WERI-Rb-1 (cell line): Measurements from ENCODE around the gene JAG1.

Experiments
- DNase-seq: peaks from one replicate; pipeline ENCODE4 v3.0.0-alpha.2; 2020
- H3K27ac ChIP-seq: fragments of 250-450 bp; sonication (Bioruptor Pico); 2 replicates; pipeline ENCODE4 v1.5.1; 2020; ENCODE audit warnings: mild to moderate bottlenecking, moderate library complexity
- H3K27me3 ChIP-seq: fragments of 250-450 bp; sonication (Bioruptor Pico); 2 replicates; pipeline ENCODE4 v1.5.1; 2021; ENCODE audit warnings: mild to moderate bottlenecking, low read depth, moderate library complexity; ENCODE audit not compliant: insufficient read depth, severe bottlenecking
- H3K36me3 ChIP-seq: fragments of 250-450 bp; sonication (Bioruptor Pico); 2 replicates; pipeline ENCODE4 v1.5.1; 2020; ENCODE audit warnings: mild to moderate bottlenecking, moderate library complexity
- H3K4me3 ChIP-seq: 2 replicates; pipeline ENCODE4 v1.5.1; 2011; ENCODE audit warnings: low read depth, mild to moderate bottlenecking, control low read depth, low read length
- H3K9me3 ChIP-seq: fragments of 250-450 bp; sonication (Bioruptor Pico); 2 replicates; pipeline ENCODE4 v1.5.1; 2021; ENCODE audit warnings: mild to moderate bottlenecking, moderate library complexity; ENCODE audit not compliant: severe bottlenecking
- TF ChIP-seq, protein P1 (sequence below): IDR thresholded peaks from 2 replicates; pipeline ENCODE4 v1.5.1; 2011; ENCODE audit warnings: low read depth, mild to moderate bottlenecking, control low read depth, inconsistent platforms, low read length

Gene JAG1

DNA sequence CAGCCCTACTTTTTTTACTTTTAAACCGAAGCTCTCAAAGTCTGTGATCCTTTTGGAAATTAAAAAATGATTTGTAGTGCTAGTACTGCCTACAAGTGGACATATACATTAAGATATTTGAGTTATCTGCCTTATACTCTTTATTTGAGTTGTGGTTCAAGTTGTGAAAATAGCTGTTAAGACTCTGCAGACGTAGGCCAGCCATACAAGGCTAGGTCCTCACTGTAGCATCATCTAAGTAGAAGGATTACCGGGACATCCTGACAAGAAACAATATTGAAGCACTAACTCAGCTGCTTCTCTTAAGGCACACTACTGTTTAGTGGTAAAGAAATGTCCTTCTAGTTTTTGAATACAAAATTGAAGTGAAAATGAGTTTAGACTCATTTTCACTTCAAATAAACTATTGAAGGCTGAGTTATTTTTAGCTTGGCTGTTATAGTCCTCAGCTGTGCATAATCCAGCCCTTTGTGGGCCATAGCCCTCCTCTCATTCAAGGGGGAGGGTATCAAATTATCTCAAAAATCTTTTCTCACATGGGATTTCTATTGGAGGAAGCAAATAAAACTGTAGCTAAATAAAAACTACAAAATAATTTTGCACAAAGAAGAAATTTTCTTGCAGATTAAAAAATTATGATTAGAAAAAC, 68.1 kb downstream of the JAG1 start:
- TF ChIP-seq, protein P1, sequence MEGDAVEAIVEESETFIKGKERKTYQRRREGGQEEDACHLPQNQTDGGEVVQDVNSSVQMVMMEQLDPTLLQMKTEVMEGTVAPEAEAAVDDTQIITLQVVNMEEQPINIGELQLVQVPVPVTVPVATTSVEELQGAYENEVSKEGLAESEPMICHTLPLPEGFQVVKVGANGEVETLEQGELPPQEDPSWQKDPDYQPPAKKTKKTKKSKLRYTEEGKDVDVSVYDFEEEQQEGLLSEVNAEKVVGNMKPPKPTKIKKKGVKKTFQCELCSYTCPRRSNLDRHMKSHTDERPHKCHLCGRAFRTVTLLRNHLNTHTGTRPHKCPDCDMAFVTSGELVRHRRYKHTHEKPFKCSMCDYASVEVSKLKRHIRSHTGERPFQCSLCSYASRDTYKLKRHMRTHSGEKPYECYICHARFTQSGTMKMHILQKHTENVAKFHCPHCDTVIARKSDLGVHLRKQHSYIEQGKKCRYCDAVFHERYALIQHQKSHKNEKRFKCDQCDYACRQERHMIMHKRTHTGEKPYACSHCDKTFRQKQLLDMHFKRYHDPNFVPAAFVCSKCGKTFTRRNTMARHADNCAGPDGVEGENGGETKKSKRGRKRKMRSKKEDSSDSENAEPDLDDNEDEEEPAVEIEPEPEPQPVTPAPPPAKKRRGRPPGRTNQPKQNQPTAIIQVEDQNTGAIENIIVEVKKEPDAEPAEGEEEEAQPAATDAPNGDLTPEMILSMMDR: no peak
- no peaks in the 10 kb centered on the region for H3K27me3 ChIP-seq
- H3K36me3 ChIP-seq: no peaks in the 10 kb centered on the region
- H3K27ac ChIP-seq: no peak overlapping the region
- no peaks in the 10 kb centered on the region for H3K9me3 ChIP-seq
- H3K4me3 ChIP-seq: no peak overlapping the region
- no peak for DNase-seq

DNA sequence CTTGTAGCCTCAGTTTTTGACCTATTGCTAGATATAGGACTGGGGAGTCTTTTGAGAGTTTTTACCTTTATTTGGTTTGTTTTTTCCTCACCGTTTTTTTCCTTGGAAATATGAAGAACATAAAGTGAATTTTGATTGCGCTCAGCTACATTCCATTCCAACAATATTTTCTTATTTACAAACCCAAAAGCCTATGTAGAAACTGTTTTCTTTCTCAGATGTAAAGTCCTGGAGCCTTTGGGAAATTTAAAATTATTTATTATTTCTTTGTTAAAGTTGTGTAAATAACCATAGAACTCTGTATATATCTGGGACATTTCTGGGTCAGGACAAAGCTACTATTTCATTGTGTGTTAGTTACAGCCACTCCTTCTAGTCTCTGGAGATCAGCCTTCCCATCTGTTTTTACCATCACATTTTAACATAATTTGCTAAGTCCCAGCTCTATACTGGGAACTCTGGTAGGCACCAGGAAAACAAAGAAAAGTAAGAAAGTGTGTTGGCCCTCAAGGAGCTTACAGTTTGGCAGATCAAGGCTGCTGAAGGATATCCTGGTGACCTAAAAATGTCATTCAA, 68.8 kb downstream of the JAG1 start:
- H3K27me3 ChIP-seq: no peaks in the 10 kb centered on the region
- H3K4me3 ChIP-seq: no peak overlapping the region
- H3K9me3 ChIP-seq: no peaks in the 10 kb centered on the region
- H3K36me3 ChIP-seq: no peaks in the 10 kb centered on the region
- TF ChIP-seq, protein P1: no peak
- H3K27ac ChIP-seq: no peak overlapping the region
- no peak for DNase-seq

DNA sequence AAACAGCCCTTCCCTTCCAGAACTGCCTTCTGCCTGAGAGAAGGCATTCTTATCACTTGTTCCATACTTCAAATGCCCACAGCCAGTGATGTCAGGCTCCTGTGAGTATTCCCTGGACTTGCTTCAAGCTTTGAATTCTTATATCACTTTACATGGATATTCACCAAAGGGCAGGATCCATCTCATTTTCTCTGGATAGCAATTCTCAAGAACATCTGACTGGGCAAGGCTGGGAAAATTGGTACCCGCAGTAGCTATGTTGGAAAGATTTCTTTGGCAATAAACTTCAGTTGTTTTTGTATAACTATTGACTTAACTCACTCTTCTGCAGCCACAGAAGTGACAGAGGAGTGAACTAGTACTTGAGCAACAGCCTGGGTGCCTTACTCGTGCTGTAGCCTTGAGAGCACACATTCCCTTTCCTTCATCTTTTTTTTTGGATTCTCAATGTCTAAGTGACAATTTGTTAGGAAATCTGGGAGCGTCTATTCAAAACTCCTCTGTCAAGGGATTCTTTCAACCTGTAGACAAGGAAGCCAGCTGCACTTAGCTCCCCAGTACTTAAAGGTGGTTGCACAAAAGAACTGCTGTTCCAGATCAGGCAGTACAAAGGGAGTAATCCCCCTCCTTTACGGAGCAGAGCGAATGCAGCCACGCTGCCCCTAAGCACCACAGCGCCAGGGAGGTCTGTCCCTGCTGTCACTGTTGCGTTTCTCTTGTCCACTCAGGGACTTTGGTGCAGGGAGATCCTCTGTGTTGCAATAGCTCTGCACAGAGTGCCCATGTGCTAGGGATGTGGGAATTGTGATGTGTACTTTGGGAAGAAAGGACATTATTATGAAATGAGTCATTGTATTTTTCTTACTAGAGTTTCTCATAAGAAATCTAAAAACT, 69.6 kb downstream of the JAG1 start:
- Histone ChIP-seq H3K36me3 (no peaks in the 10 kb centered on the region), H3K4me3 (no peak overlapping the region), H3K9me3 (no peaks in the 10 kb centered on the region), H3K27me3 (no peaks in the 10 kb centered on the region), H3K27ac (no peak overlapping the region)
- TF ChIP-seq, protein P1: no peak
- DNase-seq: peak; percentile 10

DNA sequence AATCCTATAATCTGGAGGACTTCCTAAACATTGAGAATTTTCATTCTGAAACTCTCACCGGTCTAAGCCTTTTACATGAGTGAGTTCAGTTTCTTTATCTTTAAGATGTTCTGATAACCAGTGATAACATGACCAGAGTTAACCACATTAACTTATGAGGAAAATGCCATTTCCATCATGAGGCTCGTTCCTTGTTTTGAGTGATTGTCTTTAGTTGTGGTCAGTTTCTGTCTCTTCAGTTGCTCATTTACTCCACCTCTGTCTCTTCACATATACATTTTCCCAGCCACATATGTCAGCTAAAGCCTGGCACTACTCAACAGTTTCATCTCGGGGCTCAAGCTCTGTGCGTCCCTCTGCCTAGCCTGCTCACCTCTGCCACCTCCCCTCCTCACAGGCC, 70.4 kb downstream of the JAG1 start:
- TF ChIP-seq, protein P1: no peak
- Histone ChIP-seq H3K4me3 (no peak overlapping the region), H3K9me3 (no peaks in the 10 kb centered on the region), H3K27ac (no peak overlapping the region), H3K27me3 (no peaks in the 10 kb centered on the region), H3K36me3 (no peaks in the 10 kb centered on the region)
- no peak for DNase-seq

DNA sequence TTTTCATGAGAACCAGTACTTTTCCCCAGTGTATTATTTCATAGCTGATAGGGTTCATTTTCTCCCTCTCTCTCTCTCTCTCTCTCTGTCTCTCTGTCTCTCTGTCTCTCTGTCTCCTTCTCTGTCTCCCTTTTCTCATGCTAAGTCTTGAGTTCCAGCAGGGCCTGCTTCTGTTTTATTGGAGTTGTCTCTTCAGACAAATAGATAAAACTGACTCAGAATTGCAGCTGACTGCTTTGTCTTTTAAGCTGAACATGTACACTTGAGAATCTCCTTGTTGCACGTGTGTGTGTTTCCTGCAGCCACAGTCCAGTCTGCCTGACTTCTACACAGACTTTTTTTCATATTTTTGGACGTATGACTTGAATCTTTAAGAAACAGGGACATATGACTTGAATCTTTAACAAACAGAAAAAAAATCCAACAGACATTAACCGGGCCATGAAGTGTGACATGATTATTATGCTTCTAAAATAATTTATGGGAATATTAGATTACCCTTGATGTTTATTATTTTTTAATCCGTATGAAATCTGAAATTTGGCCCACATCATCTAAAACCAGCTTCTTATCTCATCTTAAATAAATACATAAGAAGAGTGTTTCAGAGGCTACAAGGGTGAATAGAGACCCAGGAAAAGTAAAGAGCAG, 71.5 kb downstream of the JAG1 start:
- Histone ChIP-seq H3K9me3 (no peaks in the 10 kb centered on the region), H3K36me3 (no peaks in the 10 kb centered on the region), H3K4me3 (no peak overlapping the region), H3K27me3 (no peaks in the 10 kb centered on the region), H3K27ac (no peak overlapping the region)
- TF ChIP-seq, protein P1: no peak
- DNase-seq: no peak
